K562 (cell line): ENCODE results near the gene ZNF501. TPM values are rescaled to one million over a fixed set of nuclear protein-coding genes. Genes with fewer than 3 reads are reported as not detected.

Source experiments
- ATAC-seq: fragments of 200-7000 bp; cut with Tn5 transposase; 3 replicates; pipeline ENCODE4 v1.9.1; 2020; ENCODE audit warnings: moderate library complexity
- BruUV-seq: library from RNA; stranded (reverse); fragments of 400-500 nt; replicated peaks from 2 replicates; lab custom pipeline; 2021; lab: Mats Ljungman, UMichigan
- CTCF ChIA-PET: fragments of 300-600 bp; formaldehyde crosslinking; extraction: SDS; loops from one replicate; lab custom pipeline; 2021; ENCODE audit warnings: low intra/inter-chr PET ratio; lab: Yijun Ruan, JAX
- POLR2A ChIA-PET: fragments of 300-600, 350-650 bp; sonication (Branson Sonifier 250); formaldehyde crosslinking; extraction: SDS; loops from one replicate; lab custom pipeline; 2021; ENCODE audit warnings: antibody characterized with exemption, inconsistent platforms; lab: Yijun Ruan, JAX
- DNase-seq, 4 experiments: peaks; one replicate each; pipeline versions ENCODE4 v3.0.0 to v3.0.0-alpha.2; 2011 to 2018; ENCODE audit warnings: low spot score in 3 of 4, mixed read lengths in 3 of 4; ENCODE audit errors: extremely low read depth in 1 of 4
- FAIRE-seq: peaks from 2 replicates; lab custom pipeline; 2011; peaks lifted over from hg19 to GRCh38; lab: Jason Lieb, UNC
- H2AFZ ChIP-seq: 2 replicates; pipeline ENCODE4 v1.6.0; 2011; ENCODE audit warnings: low read depth, low read length, control low read depth, inconsistent platforms
- H3K27ac ChIP-seq: fragments of 200-600 bp; 3 replicates; pipeline ENCODE4 v1.8.0; 2011; ENCODE audit warnings: low read depth, mild to moderate bottlenecking, control low read depth, inconsistent platforms, low read length, moderate library complexity, mixed read lengths; ENCODE audit errors: extremely low read depth
- H3K27me3 ChIP-seq, 2 experiments: fragments of 300-600 bp in 1 of 2; 2 replicates in 1 of 2; 3 replicates in 1 of 2; pipeline versions ENCODE4 v1.6.0 to v1.8.0; 2011; ENCODE audit warnings: inconsistent platforms in 2 of 2, low read length in 2 of 2, mild to moderate bottlenecking in 1 of 2, mixed read lengths in 1 of 2, moderate library complexity in 1 of 2; ENCODE audit not compliant: control insufficient read depth in 2 of 2, insufficient read depth in 2 of 2
- H3K36me3 ChIP-seq: fragments of 300-600 bp; 3 replicates; pipeline ENCODE4 v1.8.0; 2011; ENCODE audit warnings: mild to moderate bottlenecking, low read length, inconsistent platforms; ENCODE audit not compliant: control insufficient read depth, insufficient read depth
- H3K4me1 ChIP-seq, 2 experiments: fragments of 200-600 bp in 1 of 2; replicated peaks in 1 of 2; 2 replicates in 1 of 2; 3 replicates in 1 of 2; pipeline versions ENCODE4 v1.5.1 to v1.8.0; 2011; ENCODE audit warnings: inconsistent platforms in 2 of 2, low read length in 2 of 2, mild to moderate bottlenecking in 1 of 2, mixed read lengths in 1 of 2, moderate library complexity in 1 of 2; ENCODE audit not compliant: control insufficient read depth in 2 of 2, insufficient read depth in 2 of 2
- H3K4me2 ChIP-seq: 2 replicates; pipeline ENCODE4 v1.6.1; 2011; ENCODE audit warnings: low read length, control low read depth, inconsistent platforms, mixed read lengths; ENCODE audit not compliant: insufficient read depth
- H3K4me3 ChIP-seq: fragments of 200-600 bp; sonication (generic), shearing (Covaris generic); 2 replicates; pipeline ENCODE4 v1.5.1; 2016; ENCODE audit warnings: control low read depth, inconsistent platforms
- H3K79me2 ChIP-seq: fragments of 200-600 bp; 3 replicates; pipeline ENCODE4 v1.8.0; 2011; ENCODE audit warnings: low read length, inconsistent platforms; ENCODE audit not compliant: control insufficient read depth, insufficient read depth
- H3K9ac ChIP-seq, 2 experiments: 2 replicates each; pipeline versions ENCODE4 v1.6.0 to v1.6.1; 2011; ENCODE audit warnings: low read depth in 2 of 2, low read length in 2 of 2, control low read depth in 1 of 2, inconsistent platforms in 1 of 2, mild to moderate bottlenecking in 1 of 2, mixed read lengths in 1 of 2; ENCODE audit not compliant: insufficient read depth in 1 of 2
- H3K9me1 ChIP-seq: one replicate; pipeline ENCODE4 v1.6.0; 2011; ENCODE audit warnings: inconsistent platforms, mild to moderate bottlenecking, low read length, moderate library complexity; ENCODE audit not compliant: control insufficient read depth, insufficient read depth
- H3K9me3 ChIP-seq: replicated peaks from 2 replicates; pipeline ENCODE4 v1.5.1; 2011; ENCODE audit warnings: low read depth, low read length, inconsistent platforms; ENCODE audit not compliant: control insufficient read depth, insufficient read depth
- H4K20me1 ChIP-seq: replicated peaks from 2 replicates; pipeline ENCODE4 v1.6.1; 2011; ENCODE audit warnings: low read length, inconsistent platforms, mixed read lengths; ENCODE audit not compliant: control insufficient read depth, insufficient read depth
- CBX3 ChIP-seq, 2 experiments: IDR thresholded peaks; 1 replicate in 1 of 2; 2 replicates in 1 of 2; pipeline ENCODE4 v1.6.1; 2012; ENCODE audit warnings: inconsistent platforms in 2 of 2, low read length in 2 of 2, borderline replicate concordance in 1 of 2, control low read depth in 1 of 2
- NR4A1 ChIP-seq, 2 experiments: fragments of 250-450 bp in 1 of 2; fragments of 450-650 bp in 1 of 2; sonication (Bioruptor Pico) in 1 of 2; IDR thresholded peaks; 2 replicates each; pipeline versions ENCODE4 v1.4.0 to v1.6.1; 2016 to 2020; ENCODE audit warnings: mild to moderate bottlenecking in 2 of 2, missing compliant biosample characterization in 1 of 2, missing genetic modification characterization in 1 of 2, moderate library complexity in 1 of 2
- TAF15 ChIP-seq: fragments of 200-400 bp; formaldehyde crosslinking; IDR thresholded peaks from 2 replicates; pipeline ENCODE4 v1.6.1; 2017; ENCODE audit warnings: mild to moderate bottlenecking, low read depth, low read length, moderate library complexity
- ZFPM2 ChIP-seq: fragments of 250-450 bp; sonication (Bioruptor Pico); IDR thresholded peaks from 2 replicates; pipeline ENCODE4 v1.5.1; 2022; ENCODE audit warnings: mild to moderate bottlenecking
- ZNF274 ChIP-seq: IDR thresholded peaks from 2 replicates; pipeline ENCODE4 v1.6.1; 2011; ENCODE audit warnings: low read depth, mild to moderate bottlenecking, low read length, moderate library complexity, borderline replicate concordance
- ZNF75A ChIP-seq: fragments of 450-650 bp; formaldehyde crosslinking; IDR thresholded peaks from 2 replicates; pipeline ENCODE4 v1.4.0; 2020; ENCODE audit warnings: mild to moderate bottlenecking
- WGBS: fragments of 100-300 bp; shearing (Covaris generic); methylation state at CpG from one replicate; pipeline ENCODE4 v1.1.6; 2016; ENCODE audit warnings: low coverage, mixed read lengths; ENCODE audit not compliant: insufficient coverage; ENCODE audit errors: missing lambda C conversion rate; 5-methylcytosine and 5-hydroxymethylcytosine counted together
- in situ Hi-C: fragments of 300-500 bp; cut with MboI; formaldehyde crosslinking; loops from 4 replicates; pipeline ENCODE4 v1.15.0; 2018; ENCODE audit warnings: inconsistent platforms, mixed read lengths
- intact Hi-C: fragments of 100-400 bp; cut with micrococcal nuclease; formaldehyde crosslinking; loops from 2 replicates; pipeline ENCODE4 v1.14.2; 2022
- polyA plus RNA-seq, 8 experiments: library from polyadenylated mRNA; depleted of rRNA in 4 of 8; stranded (reverse) in 5 of 8; unstranded in 3 of 8; fragments of >200 nt; fragmentation: Nextera tagmentation in 2 of 8; fragmentation: Illumina TruSeq in 1 of 8; extraction: Ambion mirVana in 2 of 8; extraction: Trizol in 1 of 8; gene quantifications; 2 replicates each; pipeline versions ENCODE4 v1.2.1 to v1.2.3, GENCODE V29; 2011 to 2014; ENCODE audit warnings: inconsistent platforms in 1 of 8, missing spikeins in 1 of 8
- total RNA-seq, 7 experiments: library from RNA; depleted of rRNA in 6 of 7; stranded (reverse); fragments of >200 nt in 6 of 7; fragmentation: Illumina TruSeq in 2 of 7; extraction: Trizol in 2 of 7; gene quantifications; 2 replicates each; pipeline versions ENCODE4 v1.2.1 to v1.2.3, GENCODE V29; 2011 to 2021; ENCODE audit warnings: low replicate concordance in 1 of 7
- TF ChIP-seq, protein P1 (sequence below): sonication (generic); formaldehyde crosslinking; IDR thresholded peaks from 2 replicates; pipeline ENCODE4 v1.8.0; 2023; ENCODE audit warnings: missing genetic modification reagents, mild to moderate bottlenecking, borderline replicate concordance

The ZNF501 gene
- total and polyA plus RNA-seq, 9 of the 15 experiments (the other 6 are each of a cell fraction or from before 2014, with no cell fraction given) = 1.2 to 6.5 (median 3.7) TPM

DNA sequence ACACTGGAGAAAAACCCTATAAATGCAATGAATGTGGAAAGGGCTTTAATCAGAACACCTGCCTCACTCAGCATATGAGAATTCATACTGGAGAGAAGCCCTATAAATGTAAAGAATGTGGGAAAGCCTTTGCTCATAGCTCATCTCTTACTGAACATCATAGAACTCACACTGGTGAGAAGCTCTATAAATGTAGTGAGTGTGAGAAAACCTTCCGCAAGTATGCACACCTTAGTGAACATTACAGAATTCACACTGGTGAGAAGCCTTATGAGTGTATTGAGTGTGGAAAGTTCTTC is 7.4 kb upstream of the ZNF501 start:
- no peak overlapping the region for H3K27ac ChIP-seq
- in situ Hi-C loops = no loop called here
- ChIA-PET POLR2A (no interaction called here), CTCF (no interaction called here)
- no peaks in the 10 kb centered on the region for H3K9me1 ChIP-seq
- no peaks in the 10 kb centered on the region for H3K27me3 ChIP-seq
- ATAC-seq (no peak), DNase-seq (no peak), FAIRE-seq (no peak)
- H3K79me2 ChIP-seq = no peaks in the 10 kb centered on the region
- H3K36me3 ChIP-seq = no peaks in the 10 kb centered on the region; the same call in 2 of the 3 replicates
- no peaks in the 10 kb centered on the region for H4K20me1 ChIP-seq
- H3K9ac ChIP-seq = no peak overlapping the region
- H2AFZ ChIP-seq = no peak overlapping the region
- peak; percentile 58; the same call in 1 of the 2 replicates for TF ChIP-seq ZNF75A (CRISPR knock-in tag)
- no peak for TF ChIP-seq TAF15
- intact Hi-C loops = no loop called here
- no peak overlapping the region for H3K4me3 ChIP-seq
- no peaks in the 10 kb centered on the region for H3K4me1 ChIP-seq
- whole genome bisulfite sequencing = 47% methylated on average over 1 of the region's 1 CpG
- peaks cover 21% of the 10 kb centered on the region for H3K9me3 ChIP-seq
- H3K4me2 ChIP-seq = no peak overlapping the region
- BruUV-seq = no TSS peak

DNA sequence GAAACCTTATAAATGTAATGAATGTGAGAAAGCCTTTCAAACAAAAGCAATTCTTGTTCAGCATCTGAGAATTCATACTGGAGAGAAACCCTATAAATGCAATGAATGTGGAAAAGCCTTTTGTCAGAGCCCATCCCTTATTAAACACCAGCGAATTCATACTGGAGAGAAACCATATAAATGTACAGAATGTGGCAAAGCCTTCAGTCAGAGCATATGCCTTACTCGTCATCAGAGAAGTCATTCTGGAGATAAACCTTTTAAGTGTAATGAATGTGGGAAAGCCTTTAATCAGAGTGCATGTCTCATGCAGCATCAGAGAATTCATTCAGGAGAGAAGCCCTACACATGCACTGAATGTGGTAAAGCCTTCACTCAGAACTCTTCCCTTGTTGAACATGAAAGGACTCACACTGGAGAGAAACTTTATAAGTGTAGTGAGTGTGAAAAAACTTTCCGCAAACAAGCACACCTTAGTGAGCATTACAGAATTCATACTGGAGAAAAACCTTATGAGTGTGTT is 5.3 kb downstream of the ZNF501 start:
- Histone ChIP-seq H3K27me3 (no peaks in the 10 kb centered on the region), H3K36me3 (no peaks in the 10 kb centered on the region), H3K9ac (no peak overlapping the region), H3K27ac (no peak overlapping the region), H3K79me2 (no peaks in the 10 kb centered on the region), H3K4me2 (no peak overlapping the region), H3K4me3 (no peak overlapping the region), H2AFZ (no peak overlapping the region), H3K9me3 (peaks cover 6% of the 10 kb centered on the region), H3K4me1 (peaks cover 0 to under 1% of the 10 kb centered on the region in 2 experiments; a peak in 1 of 5 replicates), H3K9me1 (no peaks in the 10 kb centered on the region), H4K20me1 (no peaks in the 10 kb centered on the region)
- FAIRE-seq (no peak), DNase-seq (no peak), ATAC-seq (no peak)
- CTCF ChIA-PET = no interaction called here
- intact Hi-C loops (no loop called here), in situ Hi-C loops (no loop called here)
- 41% methylated on average over 3 of the region's 3 CpGs for WGBS
- BruUV-seq = no TSS peak
- POLR2A ChIA-PET = no interaction called here
- TF ChIP-seq NR4A1 (CRISPR knock-in tag; IDR thresholded peaks at IDR 0.05) (no peak), NR4A1 (tag; IDR thresholded peaks at IDR 0.05) (no peak), ZNF274 (peak; percentile 97), CBX3 (IDR thresholded peaks at IDR 0.05; ENCODE audit: borderline replicate concordance in 1 of 2, low read length in 2 of 2) (0 out of 3 replicates have a peak, but pooled peaks of 1 of the 2 experiments have one; percentile 7), ZFPM2 (no peak), ZNF75A (CRISPR knock-in tag) (peak; percentile 85)
- TF ChIP-seq, protein P1, sequence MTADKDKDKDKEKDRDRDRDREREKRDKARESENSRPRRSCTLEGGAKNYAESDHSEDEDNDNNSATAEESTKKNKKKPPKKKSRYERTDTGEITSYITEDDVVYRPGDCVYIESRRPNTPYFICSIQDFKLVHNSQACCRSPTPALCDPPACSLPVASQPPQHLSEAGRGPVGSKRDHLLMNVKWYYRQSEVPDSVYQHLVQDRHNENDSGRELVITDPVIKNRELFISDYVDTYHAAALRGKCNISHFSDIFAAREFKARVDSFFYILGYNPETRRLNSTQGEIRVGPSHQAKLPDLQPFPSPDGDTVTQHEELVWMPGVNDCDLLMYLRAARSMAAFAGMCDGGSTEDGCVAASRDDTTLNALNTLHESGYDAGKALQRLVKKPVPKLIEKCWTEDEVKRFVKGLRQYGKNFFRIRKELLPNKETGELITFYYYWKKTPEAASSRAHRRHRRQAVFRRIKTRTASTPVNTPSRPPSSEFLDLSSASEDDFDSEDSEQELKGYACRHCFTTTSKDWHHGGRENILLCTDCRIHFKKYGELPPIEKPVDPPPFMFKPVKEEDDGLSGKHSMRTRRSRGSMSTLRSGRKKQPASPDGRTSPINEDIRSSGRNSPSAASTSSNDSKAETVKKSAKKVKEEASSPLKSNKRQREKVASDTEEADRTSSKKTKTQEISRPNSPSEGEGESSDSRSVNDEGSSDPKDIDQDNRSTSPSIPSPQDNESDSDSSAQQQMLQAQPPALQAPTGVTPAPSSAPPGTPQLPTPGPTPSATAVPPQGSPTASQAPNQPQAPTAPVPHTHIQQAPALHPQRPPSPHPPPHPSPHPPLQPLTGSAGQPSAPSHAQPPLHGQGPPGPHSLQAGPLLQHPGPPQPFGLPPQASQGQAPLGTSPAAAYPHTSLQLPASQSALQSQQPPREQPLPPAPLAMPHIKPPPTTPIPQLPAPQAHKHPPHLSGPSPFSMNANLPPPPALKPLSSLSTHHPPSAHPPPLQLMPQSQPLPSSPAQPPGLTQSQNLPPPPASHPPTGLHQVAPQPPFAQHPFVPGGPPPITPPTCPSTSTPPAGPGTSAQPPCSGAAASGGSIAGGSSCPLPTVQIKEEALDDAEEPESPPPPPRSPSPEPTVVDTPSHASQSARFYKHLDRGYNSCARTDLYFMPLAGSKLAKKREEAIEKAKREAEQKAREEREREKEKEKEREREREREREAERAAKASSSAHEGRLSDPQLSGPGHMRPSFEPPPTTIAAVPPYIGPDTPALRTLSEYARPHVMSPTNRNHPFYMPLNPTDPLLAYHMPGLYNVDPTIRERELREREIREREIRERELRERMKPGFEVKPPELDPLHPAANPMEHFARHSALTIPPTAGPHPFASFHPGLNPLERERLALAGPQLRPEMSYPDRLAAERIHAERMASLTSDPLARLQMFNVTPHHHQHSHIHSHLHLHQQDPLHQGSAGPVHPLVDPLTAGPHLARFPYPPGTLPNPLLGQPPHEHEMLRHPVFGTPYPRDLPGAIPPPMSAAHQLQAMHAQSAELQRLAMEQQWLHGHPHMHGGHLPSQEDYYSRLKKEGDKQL (CRISPR knock-in tag) = no peak
